GM21717 (cell line): ENCODE results near the gene TNNI2.
"Not testable (repeated sequence)": the region's sequence is repeated elsewhere in the genome, so short reads cannot be mapped to it uniquely, and the experiment has no call there.

ENCODE experiments used
- ATAC-seq: cut with Tn5 transposase; IDR thresholded peaks from one replicate; pipeline ENCODE4 v1.9.1; 2021; ENCODE audit warnings: mild to moderate bottlenecking, moderate library complexity; ENCODE audit not compliant: unreplicated experiment

The TNNI2 gene

GRCh38 chr11:1882265-1883238 lies 43.8 kb downstream of the TNNI2 start:
- no peak for ATAC-seq

GRCh38 chr11:1883346-1884302 lies 44.8 kb downstream of the TNNI2 start:
- ATAC-seq = no peak

GRCh38 chr11:1884303-1884700 lies 45.5 kb downstream of the TNNI2 start:
- no peak for ATAC-seq

DNA sequence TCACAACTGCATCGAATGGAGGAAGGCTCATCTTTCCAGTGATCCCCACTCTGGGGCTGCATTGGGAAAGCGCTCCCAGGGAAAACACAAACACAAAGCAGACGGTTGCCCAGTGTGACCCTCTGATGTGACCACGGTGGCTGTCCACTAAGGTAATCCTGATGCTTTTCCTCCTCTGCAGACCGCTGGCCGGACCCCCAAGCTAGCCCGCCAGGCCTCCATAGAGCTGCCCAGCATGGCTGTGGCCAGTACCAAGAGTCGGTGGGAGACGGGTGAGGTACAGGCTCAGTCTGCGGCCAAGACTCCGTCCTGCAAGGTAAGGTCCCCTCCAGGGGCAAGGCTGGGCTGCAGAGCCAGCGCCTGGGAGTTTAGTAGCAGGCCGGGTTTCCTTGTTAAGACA lies 47.8 kb downstream of the TNNI2 start:
- ATAC-seq = not testable (repeated sequence)

GRCh38 chr11:1887451-1888346 lies 48.9 kb downstream of the TNNI2 start:
- ATAC-seq = no peak

GRCh38 chr11:1888347-1888753 lies 49.6 kb downstream of the TNNI2 start:
- no peak for ATAC-seq

GRCh38 chr11:1888811-1889210 lies 50.0 kb downstream of the TNNI2 start:
- no peak for ATAC-seq

DNA sequence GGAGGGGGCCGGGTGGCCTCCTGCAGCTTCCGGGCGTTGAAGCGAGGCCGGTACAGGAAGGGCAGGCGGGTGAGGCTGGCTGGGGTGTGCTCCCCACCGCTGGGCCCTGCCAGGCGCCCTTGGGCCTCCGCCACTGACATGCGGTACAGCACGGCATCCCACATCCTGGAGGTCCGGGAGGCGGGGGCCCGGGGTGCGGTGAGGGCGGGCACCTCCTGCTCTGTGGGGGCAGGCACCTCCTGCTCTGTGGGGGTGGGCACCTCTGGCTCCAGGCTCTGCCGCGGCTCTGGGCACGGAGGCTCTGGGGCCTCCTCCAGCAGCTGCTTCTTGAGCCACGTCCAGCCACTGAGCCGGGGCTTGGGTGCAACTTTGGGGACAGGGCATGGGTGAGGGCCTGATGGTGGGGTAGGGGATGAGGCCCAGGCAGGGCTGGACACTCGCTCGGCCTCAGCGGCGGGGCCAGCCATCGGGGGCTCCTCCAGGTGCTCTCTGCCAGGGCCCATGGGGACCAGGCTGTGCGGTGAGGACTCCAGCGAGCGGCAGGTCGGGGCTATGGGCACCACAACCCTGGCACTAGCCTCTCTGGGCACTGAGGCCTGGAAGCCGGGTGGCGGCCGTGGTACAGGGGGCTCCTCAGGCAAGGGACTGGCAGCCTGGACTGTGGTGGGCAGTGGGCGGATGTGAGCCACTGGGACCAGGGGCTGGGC lies 50.6 kb downstream of the TNNI2 start:
- ATAC-seq = no peak

DNA sequence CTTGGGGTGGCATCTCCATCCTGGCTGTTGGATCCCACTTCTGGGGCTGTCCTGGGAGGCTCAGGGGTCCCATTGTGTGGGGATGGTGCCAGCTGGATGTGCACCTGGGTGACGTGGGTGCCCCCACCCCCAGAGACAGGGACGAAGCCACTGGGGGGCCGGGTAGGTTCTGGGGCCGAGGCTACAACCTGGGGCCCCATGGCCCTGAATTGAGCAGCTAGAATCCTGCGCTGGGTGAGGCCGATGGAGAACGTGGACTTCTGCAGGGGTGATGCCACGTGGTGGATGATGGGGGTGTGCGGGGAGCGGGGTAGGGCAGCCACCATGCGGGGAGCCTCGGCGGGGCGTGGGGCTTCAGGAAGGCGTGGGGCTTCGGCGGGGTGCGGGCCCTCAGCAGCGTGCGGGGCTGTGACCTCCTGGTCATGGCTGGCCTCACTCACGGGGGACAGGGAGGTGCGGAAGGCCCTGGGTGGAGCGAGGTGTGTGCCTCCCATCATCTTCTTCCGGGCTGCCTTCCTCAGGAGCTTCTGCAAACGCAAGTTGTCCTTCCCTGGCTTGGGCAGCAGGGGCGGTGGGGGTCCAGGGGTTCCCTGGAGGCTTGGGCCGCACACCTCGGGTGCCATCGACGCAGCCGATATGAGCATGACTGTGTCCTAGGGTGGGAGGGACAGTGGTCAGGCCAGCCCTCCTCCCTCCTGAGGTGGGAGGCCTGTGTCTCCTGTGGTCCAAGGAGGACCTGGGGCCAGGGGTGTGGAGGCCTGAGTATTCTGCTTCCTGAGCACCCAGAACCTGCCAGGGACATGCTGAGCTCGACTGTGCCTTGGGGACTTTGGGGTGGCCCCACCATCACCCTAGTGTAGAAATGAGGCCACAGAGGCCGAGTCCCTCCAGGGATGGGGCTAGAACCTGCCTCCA lies 51.4 kb downstream of the TNNI2 start:
- no peak for ATAC-seq
